Osteoblast (primary cell): ENCODE results near the gene KIF15. TPM values are rescaled to one million over a fixed set of nuclear protein-coding genes. Genes with fewer than 3 reads are reported as not detected.
A peak's percentile ranks its signal among the peaks of the same experiment; 100 is the strongest.

ENCODE experiments used
- DNase-seq: peaks from one replicate; pipeline ENCODE4 v3.0.0; 2011; ENCODE audit warnings: low spot score, mixed read lengths; ENCODE audit not compliant: insufficient read length; ENCODE audit errors: missing footprints
- H2AFZ ChIP-seq: 2 replicates; pipeline ENCODE4 v1.6.0; 2011; ENCODE audit warnings: mild to moderate bottlenecking, low read length
- H3K27ac ChIP-seq: 2 replicates; pipeline ENCODE4 v1.5.1; 2011; ENCODE audit warnings: mild to moderate bottlenecking, low read depth, low read length, moderate library complexity
- H3K27me3 ChIP-seq: 2 replicates; pipeline ENCODE4 v1.6.0; 2012; ENCODE audit warnings: mild to moderate bottlenecking, control low read depth, inconsistent platforms, low read length, moderate library complexity; ENCODE audit not compliant: insufficient read depth
- H3K36me3 ChIP-seq: 2 replicates; pipeline ENCODE4 v1.5.1; 2011; ENCODE audit warnings: mild to moderate bottlenecking, low read length, control low read depth, moderate library complexity; ENCODE audit not compliant: insufficient read depth
- H3K4me1 ChIP-seq: 2 replicates; pipeline ENCODE4 v1.5.1; 2011; ENCODE audit warnings: mild to moderate bottlenecking, low read length, control low read depth, moderate library complexity; ENCODE audit not compliant: insufficient read depth
- H3K4me2 ChIP-seq: 2 replicates; pipeline ENCODE4 v1.6.0; 2011; ENCODE audit warnings: mild to moderate bottlenecking, low read length; ENCODE audit not compliant: insufficient read depth
- H3K4me3 ChIP-seq: fragments of 200-600 bp; sonication (generic); 3 replicates; pipeline ENCODE4 v1.5.1; 2012; ENCODE audit warnings: mild to moderate bottlenecking, low read length, inconsistent platforms; ENCODE audit not compliant: insufficient read depth
- H3K79me2 ChIP-seq: 2 replicates; pipeline ENCODE4 v1.6.0; 2012; ENCODE audit warnings: mild to moderate bottlenecking, low read length, control low read depth, inconsistent platforms; ENCODE audit not compliant: insufficient read depth
- H3K9me3 ChIP-seq: 2 replicates; pipeline ENCODE4 v1.5.1; 2011; ENCODE audit warnings: low read depth, low read length, control low read depth
- H4K20me1 ChIP-seq: 2 replicates; pipeline ENCODE4 v1.6.0; 2012; ENCODE audit warnings: mild to moderate bottlenecking, low read length, control low read depth; ENCODE audit not compliant: insufficient read depth
- CTCF ChIP-seq: IDR thresholded peaks from 2 replicates; pipeline ENCODE4 v1.5.1; 2011; ENCODE audit warnings: mild to moderate bottlenecking, low read depth, low read length, moderate library complexity; ENCODE audit errors: extremely low read depth
- total RNA-seq: library from RNA; depleted of rRNA; stranded (reverse); fragments of >200 nt; gene quantifications from 2 replicates; pipeline ENCODE4 v1.2.3, GENCODE V29; 2012

KIF15 gene
- total RNA-seq, 1 donor = 1.8 TPM

GRCh38 chr3:44825264-44825925 is 63.8 kb downstream of the KIF15 start:
- Histone ChIP-seq H3K9me3 (no peaks in the 10 kb centered on the region), H3K27ac (peak overlapping the region; percentile 45), H2AFZ (peak overlapping the region; percentile 35), H3K79me2 (no peaks in the 10 kb centered on the region), H4K20me1 (no peaks in the 10 kb centered on the region), H3K4me1 (peaks cover 11% of the 10 kb centered on the region), H3K4me2 (peak overlapping the region; percentile 0), H3K27me3 (no peaks in the 10 kb centered on the region), H3K4me3 (no peak overlapping the region), H3K36me3 (peaks cover 3% of the 10 kb centered on the region)
- TF ChIP-seq CTCF = no peak
- peak; percentile 93 for DNase-seq

- H3K4me1 ChIP-seq = peaks cover 11% of the 10 kb centered on the region
- no peak for TF ChIP-seq CTCF
- peaks cover 3% of the 10 kb centered on the region for H3K36me3 ChIP-seq
- no peaks in the 10 kb centered on the region for H4K20me1 ChIP-seq
- no peak overlapping the region for H3K27ac ChIP-seq
- H3K79me2 ChIP-seq = no peaks in the 10 kb centered on the region
- no peaks in the 10 kb centered on the region for H3K9me3 ChIP-seq
- H3K27me3 ChIP-seq = no peaks in the 10 kb centered on the region
- no peak overlapping the region for H3K4me3 ChIP-seq
- no peak overlapping the region for H3K4me2 ChIP-seq
- H2AFZ ChIP-seq = no peak overlapping the region
- no peak for DNase-seq
Measured at GRCh38 chr3:44827196-44827595, 65.6 kb downstream of the KIF15 start.

- Histone ChIP-seq H2AFZ (no peak overlapping the region), H3K4me2 (no peak overlapping the region), H3K4me3 (no peak overlapping the region), H3K27ac (no peak overlapping the region), H3K36me3 (peaks cover 6% of the 10 kb centered on the region), H3K79me2 (no peaks in the 10 kb centered on the region), H3K4me1 (peaks cover under 1% of the 10 kb centered on the region), H4K20me1 (no peaks in the 10 kb centered on the region), H3K27me3 (no peaks in the 10 kb centered on the region), H3K9me3 (no peaks in the 10 kb centered on the region)
- TF ChIP-seq CTCF = no peak
- no peak for DNase-seq
Measured at GRCh38 chr3:44831232-44831631, 69.6 kb downstream of the KIF15 start.

- Histone ChIP-seq H2AFZ (no peak overlapping the region), H3K9me3 (no peaks in the 10 kb centered on the region), H3K27ac (no peak overlapping the region), H3K4me3 (no peak overlapping the region), H4K20me1 (no peaks in the 10 kb centered on the region), H3K4me2 (no peak overlapping the region), H3K36me3 (peaks cover 10% of the 10 kb centered on the region), H3K27me3 (no peaks in the 10 kb centered on the region), H3K4me1 (no peaks in the 10 kb centered on the region), H3K79me2 (no peaks in the 10 kb centered on the region)
- TF ChIP-seq CTCF = no peak
- DNase-seq = no peak
Measured at GRCh38 chr3:44832032-44832431, 70.4 kb downstream of the KIF15 start.
